Gastroesophageal sphincter (tissue), 3 donors: ENCODE measurements around the gene SMAD1.

ENCODE experiments used
- POLR2A ChIP-seq, 2 donors: fragments of 450-650 bp; IDR thresholded peaks; one replicate each; pipeline ENCODE4 v1.6.1; 2017; ENCODE audit warnings: antibody characterized with exemption in 2 of 2, mild to moderate bottlenecking in 2 of 2, moderate library complexity in 1 of 2
- POLR2AphosphoS5 ChIP-seq: sonication (generic); formaldehyde crosslinking; IDR thresholded peaks from one replicate; pipeline ENCODE4 v1.6.1; 2017; ENCODE audit warnings: antibody characterized with exemption
- TF ChIP-seq, protein P1 (sequence below), 4 experiments: fragments of 200-600 bp in 2 of 4; fragments of 450-650 bp in 2 of 4; sonication (generic) in 1 of 4; IDR thresholded peaks; one replicate each; pipeline ENCODE4 v1.5.1; 2017 to 2019; ENCODE audit warnings: antibody characterized with exemption in 4 of 4, mild to moderate bottlenecking in 2 of 4, moderate library complexity in 2 of 4

GRCh38 chr4:145554691-145555090 lies 73.0 kb downstream of the SMAD1 start:
- TF ChIP-seq, protein P1, sequence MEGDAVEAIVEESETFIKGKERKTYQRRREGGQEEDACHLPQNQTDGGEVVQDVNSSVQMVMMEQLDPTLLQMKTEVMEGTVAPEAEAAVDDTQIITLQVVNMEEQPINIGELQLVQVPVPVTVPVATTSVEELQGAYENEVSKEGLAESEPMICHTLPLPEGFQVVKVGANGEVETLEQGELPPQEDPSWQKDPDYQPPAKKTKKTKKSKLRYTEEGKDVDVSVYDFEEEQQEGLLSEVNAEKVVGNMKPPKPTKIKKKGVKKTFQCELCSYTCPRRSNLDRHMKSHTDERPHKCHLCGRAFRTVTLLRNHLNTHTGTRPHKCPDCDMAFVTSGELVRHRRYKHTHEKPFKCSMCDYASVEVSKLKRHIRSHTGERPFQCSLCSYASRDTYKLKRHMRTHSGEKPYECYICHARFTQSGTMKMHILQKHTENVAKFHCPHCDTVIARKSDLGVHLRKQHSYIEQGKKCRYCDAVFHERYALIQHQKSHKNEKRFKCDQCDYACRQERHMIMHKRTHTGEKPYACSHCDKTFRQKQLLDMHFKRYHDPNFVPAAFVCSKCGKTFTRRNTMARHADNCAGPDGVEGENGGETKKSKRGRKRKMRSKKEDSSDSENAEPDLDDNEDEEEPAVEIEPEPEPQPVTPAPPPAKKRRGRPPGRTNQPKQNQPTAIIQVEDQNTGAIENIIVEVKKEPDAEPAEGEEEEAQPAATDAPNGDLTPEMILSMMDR (IDR thresholded peaks at IDR 0.05): no peak
- TF ChIP-seq POLR2AphosphoS5 (no peak), POLR2A (IDR thresholded peaks at IDR 0.05) (no peak)
